HG03565 (cell line): ENCODE results near the gene SUGCT.

Experiments used
- ATAC-seq: cut with Tn5 transposase; IDR thresholded peaks from one replicate; pipeline ENCODE4 v1.9.1; 2021; ENCODE audit warnings: mild to moderate bottlenecking, moderate library complexity; ENCODE audit not compliant: unreplicated experiment

The SUGCT gene

DNA sequence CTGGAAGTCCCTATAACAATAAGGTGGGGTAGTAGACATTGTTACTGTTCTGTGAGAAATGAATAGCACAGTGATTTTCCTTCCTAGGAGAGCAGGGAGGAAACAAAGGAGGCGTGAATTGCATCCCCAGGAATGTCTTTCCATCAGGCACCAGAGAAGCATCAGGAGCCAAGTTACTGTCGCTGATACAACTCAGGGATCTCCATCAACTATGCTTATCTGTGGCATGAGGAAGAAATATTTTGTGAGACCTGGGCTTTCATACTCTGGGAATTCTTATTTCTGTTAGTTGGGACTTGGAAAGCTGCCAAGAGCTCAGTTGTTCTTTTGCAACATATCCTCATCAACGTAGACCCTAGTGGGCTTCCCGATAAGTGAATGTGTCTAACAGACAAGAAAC, 622.3 kb downstream of the SUGCT start:
- ATAC-seq, result no peak

DNA sequence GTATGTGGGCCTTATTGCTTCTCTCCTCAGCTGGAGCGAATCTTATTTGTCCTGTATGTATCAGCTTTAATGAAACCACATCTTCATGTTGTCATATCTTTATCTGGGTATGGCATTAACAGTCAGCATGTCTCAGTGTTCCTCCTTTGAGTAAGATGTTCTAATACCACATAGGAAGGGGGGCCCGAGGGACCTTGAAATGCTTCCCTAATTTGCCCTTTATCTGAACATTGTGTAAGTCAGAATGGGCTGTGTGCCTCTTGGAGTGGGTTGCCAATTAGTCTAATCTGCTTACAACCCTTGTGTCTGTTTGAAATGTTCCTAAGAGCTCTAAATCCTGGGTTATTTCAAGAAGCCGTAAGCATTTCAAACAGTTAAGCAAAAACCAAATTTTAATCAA, 623.8 kb downstream of the SUGCT start:
- ATAC-seq, result no peak

DNA sequence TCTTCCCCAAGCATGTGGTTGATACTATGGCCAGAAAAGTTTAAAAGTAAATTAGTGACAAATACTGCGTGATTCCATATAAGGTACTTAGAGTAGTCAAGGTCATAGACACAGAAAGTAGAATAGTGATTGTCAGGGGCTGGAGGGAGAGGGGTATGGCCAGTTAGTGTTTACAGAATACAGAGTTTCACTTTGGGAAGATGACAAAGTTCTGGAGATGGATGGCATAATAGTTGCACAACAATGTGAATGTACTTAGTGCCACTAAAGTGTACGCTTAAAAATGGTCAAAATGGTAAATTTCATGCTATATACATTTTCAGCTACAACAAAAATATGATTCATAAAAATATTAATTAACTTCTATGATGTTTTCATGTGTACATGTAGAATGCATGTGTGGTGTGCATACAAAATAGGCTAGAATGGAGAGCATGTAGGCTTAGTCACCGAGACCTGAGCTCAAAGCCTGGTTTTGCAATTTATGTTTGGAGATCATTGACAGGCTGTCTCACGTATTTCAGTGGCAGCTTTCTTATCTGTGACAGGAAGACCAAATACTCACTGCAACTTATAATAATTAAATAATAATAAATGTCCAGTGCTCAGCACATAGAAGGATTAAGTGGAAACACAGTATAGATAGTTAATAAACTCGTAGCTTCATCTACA, 625.6 kb downstream of the SUGCT start:
- no peak for ATAC-seq

DNA sequence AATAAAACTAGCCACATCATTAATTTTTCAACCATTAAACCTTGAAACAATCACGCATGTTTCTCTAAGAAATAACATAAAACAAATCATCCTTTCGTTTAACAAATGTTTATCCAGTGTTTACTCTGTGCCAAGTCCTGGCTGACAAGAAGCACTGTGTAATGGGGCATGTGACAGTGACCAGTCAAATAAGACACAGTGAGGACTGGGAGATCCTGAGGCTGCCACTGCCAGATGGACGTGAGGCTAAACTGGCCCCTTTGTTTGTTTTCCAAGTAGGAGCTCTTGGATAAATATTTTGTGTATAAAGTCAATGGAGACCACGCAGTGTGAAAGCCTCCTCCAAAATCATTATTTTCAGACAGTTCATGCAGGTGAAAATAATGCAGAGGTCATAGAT, 626.2 kb downstream of the SUGCT start:
- no peak for ATAC-seq

DNA sequence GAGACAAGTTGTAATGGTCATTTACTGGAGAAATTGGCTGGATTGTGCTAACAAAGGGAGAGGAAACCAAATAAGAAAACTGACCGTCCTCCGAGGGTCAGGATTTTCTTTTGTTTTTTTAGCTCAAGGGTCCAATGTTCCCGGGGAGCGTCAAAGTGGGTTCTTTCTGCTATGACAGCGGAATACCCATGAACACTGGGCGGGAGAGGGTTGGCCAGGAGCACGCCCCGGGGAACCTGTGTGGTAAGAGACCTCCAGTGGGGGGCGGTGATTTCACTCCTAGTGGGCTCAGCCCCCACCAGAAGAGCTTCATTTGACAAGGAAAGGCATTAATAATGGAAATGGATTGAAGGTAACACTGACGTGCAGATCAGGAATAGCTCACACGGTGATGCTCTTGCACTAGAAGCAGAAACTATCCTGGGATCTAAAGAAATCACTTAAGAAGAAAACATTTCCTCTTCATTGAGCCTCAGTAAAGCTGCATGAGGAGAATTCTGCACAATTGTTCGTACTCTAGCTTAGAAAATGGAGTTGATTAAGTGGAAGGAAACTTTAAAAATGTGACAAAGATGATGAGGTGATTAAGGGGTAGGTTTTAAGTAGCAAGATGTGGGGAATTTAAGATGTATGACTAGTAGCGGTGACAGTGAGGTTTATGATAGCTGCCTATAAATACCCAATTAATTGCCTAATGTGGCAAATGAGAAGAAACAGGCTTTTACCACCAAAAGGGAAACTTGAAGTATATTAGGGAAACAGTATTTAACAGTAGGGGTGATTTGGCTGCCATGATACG, 627.2 kb downstream of the SUGCT start:
- ATAC-seq, result no peak

DNA sequence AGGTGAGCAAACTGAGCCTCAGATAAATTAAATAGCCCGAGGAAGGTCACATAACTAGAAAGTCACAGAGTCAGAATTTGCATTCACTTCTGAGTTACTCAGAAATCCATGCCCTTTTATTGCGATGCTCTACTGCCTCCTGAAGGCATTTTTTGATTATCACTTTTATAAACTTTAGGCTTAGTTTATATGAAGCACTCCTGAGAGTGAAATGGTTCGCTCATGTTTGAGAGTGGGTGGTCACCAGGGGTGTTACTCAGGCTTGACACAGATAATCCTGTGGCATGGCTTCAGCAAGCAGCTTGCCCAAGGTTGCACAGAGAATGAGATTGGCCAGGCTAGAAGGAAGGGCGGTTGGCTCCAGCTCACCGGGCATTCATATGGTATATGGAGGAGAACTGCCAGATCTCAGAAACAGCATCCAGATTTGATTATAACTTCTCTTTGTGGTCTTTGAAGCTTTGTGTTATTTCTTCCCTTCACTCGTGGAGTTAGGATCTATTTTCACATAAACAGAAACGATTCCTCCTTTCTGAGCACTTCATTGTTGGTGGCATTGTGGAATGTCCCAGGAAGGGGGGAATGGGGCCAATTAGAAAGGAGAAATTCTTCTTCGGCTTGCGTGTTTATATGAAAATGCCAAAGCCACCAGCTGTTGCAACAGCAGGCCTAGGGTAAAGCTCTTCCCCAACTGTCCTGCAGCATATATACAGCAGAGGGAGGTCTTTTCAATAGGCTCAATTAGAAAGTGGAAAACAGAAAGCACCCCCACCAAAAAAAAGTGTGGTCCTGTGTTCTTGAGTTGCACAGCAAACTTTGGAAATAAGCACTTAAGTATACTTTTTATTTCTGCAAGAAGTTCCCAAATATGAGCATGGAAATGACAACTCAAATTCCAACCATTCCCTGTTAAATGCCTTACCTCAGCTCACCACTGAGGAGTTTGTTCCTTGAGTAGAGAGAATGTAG, 628.8 kb downstream of the SUGCT start:
- no peak for ATAC-seq

DNA sequence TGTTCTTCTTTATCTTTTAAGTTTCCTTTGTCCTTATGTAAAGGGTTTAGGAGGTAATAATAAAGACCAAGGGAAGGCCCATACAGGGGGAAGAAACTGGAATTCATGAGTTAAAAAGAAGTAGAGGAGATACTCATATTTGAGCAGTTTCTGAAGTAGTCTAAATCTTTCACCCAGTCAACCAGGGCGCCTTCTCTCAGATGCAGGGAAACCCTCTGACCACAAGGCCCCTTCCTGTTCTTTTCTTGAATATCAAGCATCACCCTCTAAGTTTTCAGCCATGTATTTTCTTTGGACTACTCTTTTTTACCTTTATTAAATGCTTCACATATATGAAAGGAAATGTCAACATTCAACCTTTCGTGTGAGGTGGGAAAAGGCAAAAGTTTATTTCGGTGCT, 630.8 kb downstream of the SUGCT start:
- no peak for ATAC-seq

DNA sequence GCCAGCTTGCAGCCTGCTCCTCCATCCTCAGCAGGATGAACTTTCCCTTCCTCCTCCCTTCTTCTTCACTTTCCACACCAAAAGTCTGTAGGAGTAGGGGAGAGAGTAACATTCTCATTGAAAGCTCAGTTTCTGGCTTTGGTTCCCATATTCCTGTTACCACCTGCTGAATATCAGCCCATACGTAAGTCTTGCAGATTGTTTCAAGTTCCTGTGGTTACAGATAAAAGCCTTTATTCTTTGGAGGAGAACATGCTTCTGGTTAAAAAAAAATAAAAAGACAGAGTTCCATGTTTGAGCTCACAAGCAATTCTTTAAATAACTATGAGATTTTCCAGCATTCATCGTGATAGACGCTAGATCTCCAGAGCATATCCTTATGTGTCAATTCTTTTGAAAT, 637.3 kb downstream of the SUGCT start:
- ATAC-seq, result no peak

DNA sequence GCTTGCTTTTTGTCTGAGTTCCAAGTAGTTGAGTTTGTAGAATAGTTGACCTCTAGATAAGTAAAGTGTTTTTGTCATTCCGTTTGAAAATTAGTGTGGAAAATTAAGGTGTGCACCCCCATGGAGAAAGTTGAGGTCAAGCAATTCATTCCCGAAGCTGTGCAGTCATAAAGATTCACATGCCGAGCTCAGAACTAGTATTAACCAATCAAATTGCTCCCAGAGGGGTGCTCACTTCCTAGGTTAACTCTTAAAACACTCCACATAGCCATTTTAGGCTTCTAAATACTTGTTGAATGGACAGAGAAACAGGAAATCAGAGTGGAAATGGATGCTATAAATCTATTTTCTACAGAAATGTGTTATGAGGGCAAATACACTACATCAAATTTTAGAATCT, 638.9 kb downstream of the SUGCT start:
- ATAC-seq, result no peak

DNA sequence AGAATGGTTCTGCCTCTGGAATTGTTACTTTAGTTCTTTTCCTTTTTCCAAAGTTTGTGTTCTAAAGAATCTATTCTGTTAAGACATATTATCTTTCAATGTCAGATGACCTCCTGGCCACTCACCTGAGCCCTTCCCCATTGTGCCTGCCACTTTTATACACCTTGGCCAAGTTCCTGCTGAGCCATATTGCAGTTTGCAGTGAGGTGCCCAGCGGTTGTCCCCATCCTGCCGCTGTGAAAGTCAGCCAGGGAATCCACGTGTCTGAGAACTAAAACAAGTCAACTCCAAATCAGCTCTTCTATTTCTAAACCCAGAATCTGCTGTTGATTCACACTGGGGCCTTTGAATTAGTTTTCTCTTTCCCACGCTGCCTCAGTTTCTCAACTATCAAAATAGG, 641.1 kb downstream of the SUGCT start:
- no peak for ATAC-seq

DNA sequence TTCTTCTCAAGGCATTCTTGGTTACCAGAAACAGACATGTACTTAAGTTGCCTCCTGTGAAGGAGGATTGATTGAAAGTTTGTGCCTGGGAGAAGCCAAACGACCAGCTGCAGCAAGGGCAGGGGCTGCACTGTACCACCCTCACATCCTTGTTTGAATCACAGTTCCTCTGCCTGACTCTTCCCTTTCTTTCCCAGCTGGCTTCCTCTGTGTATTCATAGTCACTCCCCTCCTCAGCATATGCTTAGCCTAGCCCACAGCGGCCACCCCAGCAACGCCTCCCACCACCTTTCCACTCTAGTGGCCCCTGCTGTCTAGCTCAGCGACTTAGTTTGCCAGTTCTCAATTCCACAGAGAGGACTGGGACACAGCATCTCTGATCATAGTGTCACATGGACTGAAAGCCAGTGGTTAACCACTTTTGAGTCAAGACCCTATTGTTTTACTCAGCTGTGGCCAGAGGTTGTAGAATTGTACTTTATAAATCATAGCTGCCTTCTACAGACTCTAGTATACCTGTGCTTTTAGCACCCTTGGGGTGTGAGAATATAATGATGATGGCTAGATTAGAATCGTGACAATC, 643.0 kb downstream of the SUGCT start:
- no peak for ATAC-seq

DNA sequence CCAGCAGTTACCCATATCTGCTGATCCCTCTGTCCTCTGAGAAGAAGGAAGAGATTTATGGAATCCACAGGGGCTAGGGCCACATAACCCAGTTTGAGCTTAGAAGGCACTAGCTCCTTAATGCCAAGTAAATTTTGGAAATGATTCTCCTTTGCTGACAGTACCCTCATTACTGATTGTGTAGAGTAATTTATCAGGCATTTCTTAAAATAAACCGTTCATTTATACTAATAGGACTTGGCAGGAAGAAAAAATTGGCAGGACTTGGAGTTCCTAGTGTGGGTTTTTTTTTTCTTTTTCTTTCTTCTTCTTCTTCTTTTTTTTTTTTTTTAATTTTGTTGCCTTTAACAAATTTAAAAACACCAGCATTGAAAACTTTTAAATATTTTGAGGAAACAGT, 645.7 kb downstream of the SUGCT start:
- no peak for ATAC-seq

DNA sequence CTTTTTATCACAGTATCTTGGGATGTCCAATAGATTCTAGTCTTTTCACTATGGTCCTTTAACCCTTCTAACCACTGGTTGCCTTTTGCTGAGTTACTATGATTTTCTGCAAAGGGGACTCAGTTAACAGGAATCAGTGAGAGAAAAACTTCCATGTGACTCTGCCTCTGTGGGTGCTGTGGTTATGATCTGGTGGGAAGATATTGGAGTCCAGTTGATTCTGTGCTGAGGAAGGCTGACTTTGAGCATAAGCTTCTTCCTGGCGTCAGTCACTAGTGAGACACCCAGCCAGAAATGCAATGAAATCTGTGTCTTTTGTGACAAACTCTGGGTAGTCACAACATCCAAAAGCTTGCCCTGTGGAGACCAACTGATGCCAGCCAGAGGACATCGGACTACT, 648.0 kb downstream of the SUGCT start:
- ATAC-seq, result no peak

DNA sequence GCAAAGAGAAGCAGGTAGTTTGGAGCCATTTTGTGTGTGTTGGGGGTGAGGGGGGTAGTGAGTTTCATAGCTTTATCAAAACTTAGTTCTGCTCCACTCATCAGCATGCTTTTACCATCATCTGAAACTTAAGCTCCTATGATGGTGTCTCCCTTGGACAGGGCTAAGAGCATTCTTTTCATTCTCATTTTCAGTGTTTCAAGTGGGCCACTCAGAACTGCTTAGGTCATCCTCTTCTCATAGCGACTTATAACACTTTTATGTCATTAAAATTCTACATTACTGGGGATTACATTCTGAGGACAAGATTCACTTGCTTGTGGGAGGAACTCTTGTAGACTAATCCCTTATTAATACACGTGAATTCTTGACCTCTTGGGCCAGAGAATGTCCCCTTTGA, 649.4 kb downstream of the SUGCT start:
- no peak for ATAC-seq

DNA sequence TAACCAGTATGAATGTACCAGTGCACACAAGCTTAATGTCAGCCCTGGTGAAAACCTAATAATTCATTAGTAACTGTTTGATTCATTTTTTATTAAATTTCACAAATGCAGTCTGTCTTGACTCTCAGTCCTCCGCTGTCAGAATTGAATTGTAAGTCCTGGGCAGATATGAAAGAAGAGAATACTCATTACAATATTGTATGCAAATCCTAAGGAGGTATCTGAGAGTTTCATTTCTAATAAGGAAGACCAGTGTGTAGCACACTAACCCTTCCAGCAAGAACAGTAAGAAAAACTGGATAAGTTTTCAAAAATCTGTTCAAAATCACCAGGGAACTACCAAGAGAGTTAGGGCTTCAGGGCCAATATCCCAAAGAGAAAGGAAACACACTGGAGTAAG, 652.1 kb downstream of the SUGCT start:
- ATAC-seq, result no peak

DNA sequence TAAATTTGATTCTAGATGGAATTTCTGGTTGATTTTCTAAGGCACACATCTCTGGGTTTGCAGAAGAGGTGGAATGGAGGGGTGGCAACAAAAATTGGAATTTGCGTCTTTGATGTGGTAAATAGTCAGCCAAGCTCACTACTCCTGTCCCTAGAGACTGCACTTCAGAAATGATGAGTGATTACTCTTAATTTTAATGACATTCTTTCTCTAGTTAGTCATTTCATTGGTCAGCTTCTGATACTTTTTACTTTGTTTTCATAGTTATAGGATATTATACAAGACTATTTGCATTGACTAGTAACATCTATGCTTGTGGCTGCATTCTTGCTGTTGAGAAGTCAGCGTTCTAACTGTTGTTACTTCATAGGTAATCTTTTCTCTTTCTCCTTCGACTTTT, 658.3 kb downstream of the SUGCT start:
- no peak for ATAC-seq

DNA sequence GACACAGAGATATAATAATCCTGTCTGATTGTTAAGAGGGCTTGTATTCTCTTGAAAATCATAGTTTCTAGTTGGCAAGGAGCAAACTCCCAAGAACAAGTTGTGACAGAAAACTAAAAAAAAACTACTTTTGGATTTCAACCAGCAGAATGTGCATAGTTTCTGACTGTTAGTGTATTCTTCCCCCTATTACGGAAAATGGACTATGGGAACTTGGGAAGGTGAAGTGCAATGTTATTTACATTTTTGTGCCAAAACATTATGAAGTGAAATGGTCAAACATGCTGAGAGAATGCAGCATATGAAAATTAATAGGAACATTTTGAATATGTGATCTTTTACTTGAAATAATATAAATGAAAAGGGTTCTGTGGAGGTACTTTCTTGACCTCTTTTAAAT, 660.8 kb downstream of the SUGCT start:
- no peak for ATAC-seq

DNA sequence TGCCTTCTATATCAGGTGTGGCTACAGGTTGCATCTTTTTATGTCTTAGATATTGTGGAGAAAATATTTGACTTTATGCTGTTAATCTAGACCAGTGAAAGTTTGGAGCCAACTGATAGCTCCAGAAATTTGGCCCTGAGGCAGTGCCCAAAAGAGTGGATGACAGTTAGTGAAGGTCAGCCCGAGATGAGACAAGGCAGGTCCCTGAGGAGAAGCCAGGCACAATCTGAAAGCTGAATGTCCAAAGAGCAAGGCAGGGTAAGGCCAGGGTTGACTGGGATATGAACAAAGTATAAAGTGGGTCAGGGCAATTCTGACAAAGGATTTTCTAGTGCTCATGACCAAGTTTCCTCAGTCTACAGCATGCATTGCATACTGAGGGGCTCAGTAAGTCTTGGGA, 661.9 kb downstream of the SUGCT start:
- ATAC-seq, result no peak

DNA sequence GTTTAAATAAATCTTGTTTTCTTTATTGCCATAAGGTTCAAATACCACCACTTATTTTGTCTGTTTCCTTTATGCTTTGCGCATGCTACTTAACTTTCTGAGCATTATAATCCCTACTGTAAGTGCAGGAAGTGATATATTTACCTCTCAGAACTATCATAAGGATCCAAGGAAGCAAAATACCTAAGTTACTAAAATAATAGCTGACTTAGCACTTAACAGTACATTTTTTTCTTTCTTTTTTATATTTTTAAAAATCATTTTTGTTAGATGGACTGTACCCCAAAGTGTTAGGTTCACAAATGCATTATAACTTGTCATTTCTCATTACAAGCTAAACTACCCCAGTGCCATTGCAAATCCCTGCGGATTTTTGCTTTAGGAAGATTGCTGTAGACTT, 663.8 kb downstream of the SUGCT start:
- ATAC-seq, result no peak

DNA sequence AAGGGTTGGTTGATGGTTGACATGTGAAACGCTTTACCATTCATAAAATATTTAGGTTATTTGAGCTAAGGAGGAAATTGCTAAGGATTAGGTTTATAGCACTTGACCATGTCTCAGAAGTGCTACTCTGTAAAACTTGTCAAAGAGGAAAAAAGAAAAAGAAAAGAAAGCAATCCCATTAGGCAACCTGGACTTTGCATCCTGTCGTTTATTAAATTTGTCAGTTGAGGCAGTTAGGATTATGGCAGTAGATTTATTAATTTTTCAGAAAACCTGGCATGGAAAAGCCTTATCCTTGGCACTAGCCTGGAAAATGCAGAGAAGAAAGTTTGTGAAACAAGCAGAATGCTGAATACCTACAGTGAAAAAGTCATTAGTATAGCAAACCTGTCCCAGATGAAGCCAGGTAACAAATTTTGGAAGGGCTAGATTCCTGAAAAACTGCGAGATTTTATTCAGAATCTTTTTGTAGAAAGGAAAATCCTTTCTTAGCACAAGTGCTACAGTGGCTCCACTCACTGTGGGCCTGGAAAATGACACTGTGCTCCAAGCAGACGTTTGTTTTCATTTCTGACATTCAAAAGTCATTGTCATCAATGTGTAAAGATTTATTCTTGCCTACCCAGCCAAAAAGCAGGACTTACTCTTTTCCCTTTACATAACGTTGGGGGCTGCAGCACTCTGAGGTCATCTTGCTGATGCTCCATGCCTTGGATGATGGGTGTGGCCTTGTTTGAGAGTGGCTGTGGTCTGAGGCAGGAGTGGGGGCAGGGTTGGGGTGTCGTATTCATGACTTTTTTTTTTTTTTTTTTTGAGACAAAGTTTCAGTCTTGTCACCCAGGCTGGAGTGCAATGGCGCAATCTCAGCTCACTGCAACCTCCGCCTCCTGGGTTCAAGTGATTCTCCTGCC, 664.9 kb downstream of the SUGCT start:
- ATAC-seq, result no peak
